GM18861 (cell line): Measurements from ENCODE around the gene FHIP2A.
"Not testable (repeated sequence)": the region's sequence is repeated elsewhere in the genome, so short reads cannot be mapped to it uniquely, and the experiment has no call there.

ENCODE experiments used
- ATAC-seq: cut with Tn5 transposase; IDR thresholded peaks from one replicate; pipeline ENCODE4 v1.9.1; 2021; ENCODE audit not compliant: unreplicated experiment

The FHIP2A gene, protein sequence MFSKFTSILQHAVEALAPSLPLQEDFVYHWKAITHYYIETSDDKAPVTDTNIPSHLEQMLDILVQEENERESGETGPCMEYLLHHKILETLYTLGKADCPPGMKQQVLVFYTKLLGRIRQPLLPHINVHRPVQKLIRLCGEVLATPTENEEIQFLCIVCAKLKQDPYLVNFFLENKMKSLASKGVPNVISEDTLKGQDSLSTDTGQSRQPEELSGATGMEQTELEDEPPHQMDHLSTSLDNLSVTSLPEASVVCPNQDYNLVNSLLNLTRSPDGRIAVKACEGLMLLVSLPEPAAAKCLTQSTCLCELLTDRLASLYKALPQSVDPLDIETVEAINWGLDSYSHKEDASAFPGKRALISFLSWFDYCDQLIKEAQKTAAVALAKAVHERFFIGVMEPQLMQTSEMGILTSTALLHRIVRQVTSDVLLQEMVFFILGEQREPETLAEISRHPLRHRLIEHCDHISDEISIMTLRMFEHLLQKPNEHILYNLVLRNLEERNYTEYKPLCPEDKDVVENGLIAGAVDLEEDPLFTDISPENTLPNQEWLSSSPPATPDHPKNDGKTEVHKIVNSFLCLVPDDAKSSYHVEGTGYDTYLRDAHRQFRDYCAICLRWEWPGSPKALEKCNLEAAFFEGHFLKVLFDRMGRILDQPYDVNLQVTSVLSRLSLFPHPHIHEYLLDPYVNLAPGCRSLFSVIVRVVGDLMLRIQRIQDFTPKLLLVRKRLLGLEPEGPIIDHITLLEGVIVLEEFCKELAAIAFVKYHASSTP

DNA sequence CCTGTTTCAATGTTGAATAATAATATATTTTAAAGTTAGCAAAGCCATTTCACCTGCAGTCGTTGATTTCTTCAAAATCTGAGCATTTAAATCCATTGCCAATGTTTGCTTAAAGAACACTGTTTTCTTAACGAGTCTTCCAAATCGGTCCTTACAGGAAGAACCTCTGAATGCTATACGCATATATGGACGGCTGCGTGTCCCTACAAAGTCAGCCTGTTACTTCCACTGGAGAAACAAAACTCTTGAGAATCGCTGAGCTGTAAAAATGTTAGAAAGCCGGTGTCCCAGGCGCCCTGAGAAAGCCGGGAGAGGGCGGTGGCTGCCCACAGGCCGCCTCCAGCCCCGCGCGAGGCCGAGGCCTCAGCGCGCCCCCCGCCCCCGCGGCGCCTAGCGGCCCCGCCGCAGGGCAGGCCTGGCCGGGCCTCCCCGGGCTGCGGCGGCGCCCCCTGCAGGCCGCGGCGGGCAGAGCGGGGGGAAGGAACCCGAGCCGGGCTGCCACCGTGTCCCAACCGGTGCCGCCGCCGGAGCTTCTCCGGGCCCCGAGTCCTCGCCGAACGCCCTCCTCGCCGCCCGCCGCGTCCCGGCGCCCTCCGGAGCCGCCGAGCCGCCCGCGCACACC is at the start of gene FHIP2A:
TSS of gene FHIP2A (plus strand) at position 488 of the 622 bp plus-strand sequence. CDS start 299 bp downstream, outside the sequence.
- ATAC-seq: peak; percentile 66

DNA sequence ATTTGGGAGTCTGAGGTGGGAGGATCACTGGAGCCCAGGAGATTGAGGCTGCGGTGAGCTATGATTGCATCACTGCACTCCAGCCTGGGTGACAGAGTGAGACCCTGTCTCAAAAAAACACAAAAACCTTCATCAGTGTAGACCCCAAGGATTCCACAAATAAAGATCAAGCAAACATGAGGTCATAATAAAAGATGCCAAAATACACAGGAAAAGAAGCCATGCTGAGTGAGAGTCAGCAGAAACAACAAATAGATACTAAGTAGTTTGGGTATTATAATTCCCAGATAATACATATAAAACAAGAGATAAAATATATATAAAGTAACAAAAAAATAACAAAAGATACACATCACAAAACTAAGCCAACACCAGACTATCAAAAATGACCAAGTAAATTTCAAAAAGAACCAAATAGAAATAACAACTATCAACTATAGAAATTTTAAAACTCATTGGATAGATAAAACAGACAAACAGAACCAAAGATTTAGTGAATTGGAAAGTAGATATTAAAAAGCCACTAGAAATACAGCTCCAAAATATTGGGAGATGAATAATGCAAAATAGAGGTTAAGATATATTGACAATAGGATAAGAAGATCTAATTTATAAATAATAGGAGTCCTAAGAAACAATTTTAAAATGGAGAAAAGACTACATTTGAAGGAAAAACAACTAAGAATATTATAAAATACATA is 48.9 kb upstream of the FHIP2A start:
- no peak for ATAC-seq

DNA sequence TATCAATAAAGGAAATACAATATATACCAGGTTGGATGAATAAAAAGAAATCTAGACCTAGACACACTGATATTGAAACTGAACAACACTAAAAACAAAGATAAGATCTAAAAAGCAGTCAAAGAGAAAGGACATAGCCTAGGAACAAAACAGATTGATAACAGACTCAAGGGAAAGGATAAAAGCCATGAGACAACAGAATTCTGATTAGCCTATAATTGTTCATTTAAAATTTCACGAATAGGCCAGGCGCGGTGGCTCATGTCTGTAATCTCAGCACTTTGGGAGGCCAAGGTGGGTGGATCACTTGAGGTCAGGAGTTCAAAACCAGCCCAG is 48.4 kb upstream of the FHIP2A start:
- ATAC-seq: no peak

DNA sequence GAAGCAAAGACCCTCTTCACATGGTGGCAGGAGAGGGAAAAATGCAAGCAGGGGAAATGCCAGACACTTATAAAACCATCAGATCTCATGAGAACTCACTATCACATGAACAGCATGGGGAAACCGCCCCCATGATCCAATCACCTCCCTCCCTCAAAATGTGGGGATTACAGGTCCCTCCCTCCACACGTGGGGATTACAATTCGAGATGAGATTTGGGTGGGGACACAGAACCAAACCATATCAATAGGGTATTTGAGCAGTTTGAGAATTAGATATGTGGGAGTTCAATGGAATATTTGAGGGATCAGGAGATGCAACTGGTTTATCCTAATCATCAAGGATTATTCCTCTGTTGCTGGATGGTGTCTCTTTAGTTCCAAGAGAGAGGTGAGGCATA is 46.5 kb upstream of the FHIP2A start:
- ATAC-seq: not testable (repeated sequence)

DNA sequence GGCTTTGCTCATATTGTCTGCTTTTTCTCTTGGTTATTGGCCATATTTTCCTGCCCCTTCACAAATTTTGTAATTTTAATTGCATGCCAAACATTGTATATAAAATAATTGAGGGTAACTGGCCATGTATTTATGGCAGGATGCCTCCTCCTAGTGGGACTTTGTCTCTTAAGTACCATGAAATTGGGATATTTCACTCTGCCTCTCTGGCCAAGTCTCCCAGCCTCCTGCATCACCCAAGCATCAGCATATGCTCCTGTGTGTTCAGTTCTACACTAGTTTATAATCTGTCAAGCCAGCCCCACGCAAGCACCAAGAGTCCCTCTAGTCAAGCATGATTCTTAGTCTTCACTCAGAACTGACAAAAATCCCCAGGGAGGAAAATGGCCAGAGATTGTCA is 44.2 kb upstream of the FHIP2A start:
- no peak for ATAC-seq

DNA sequence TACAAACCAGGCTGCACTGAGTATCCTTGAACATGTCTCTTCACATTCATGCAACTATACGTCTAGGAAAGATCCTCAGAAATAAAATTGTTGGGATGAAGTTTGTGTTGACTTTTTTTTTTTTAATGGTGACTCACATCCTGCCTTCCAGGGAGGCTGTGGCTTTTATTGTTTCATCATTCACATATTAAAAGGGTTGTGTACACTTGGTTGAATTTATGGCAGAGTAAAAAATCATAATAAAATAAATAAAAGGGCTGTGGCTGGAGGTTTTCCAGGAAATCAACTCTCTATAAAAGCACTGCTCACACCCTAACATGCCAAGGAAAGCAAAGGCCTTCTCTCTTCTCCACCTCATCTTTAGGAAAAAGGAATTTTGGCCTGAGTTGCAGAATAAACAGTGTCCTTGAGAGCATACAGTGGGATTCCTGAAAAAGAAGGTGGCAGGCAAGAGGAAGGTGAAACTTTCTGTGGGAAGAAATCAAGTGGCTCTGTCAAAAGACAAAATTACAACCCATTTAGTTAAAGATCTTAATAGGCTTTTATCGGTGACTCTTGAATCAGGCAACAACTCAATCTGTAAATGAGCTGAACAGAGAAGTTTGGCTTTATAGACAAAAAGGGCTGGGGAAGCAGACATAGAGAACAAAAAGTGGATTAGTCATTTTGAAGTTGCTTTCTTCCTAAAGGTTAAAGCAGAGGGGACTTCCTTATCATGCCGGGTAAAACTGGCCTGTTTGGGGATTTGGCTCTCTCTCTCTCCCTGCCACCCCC is 41.6 kb upstream of the FHIP2A start:
- no peak for ATAC-seq

DNA sequence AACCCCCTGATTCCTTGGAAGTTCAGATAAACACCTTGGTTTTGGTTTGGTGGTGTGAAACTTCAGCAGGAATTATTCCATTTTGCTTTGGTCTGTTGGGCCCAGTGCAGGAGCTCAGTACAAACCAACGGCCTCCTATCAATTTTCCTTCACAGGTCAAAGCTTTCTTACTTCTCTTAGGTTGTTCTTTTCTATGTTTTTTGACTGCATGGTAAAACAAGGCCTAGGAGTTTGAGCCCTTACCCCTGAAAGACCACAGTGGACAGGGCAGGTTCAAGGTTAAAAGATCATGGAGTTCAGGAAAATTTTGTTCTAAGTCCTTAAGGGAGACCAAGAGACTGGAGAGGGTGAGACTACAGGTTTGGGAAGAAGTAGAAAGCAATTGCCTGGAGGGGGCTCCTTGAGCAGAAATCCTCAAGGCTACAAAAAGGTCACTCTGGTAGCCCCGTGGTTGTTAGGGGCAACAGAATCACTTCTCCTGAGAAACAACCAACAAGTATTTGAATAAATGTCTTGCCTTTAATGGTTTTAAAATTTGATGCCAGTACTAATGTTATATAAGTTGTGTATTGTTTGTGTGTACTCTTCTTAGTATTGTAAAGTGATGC is 40.9 kb upstream of the FHIP2A start:
- ATAC-seq: no peak

DNA sequence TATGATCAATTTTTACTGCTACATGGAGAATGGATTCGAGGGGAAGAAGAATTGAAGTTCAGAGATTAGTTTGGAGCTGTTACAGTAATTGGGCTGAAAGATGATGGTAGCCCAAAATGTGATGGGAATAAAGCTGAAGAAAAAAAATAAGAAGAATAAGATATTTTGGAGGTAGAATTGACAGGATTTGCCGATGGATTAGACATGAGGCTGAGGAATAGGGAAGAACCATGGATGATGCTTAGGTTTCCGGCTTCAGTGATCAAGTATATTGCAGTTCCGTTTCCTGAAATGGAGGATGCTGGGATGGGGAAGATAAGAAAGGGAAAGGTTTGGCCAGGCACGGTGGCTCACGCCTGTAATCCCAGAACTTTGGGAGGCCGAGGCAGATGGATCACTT is 38.9 kb upstream of the FHIP2A start:
- no peak for ATAC-seq

DNA sequence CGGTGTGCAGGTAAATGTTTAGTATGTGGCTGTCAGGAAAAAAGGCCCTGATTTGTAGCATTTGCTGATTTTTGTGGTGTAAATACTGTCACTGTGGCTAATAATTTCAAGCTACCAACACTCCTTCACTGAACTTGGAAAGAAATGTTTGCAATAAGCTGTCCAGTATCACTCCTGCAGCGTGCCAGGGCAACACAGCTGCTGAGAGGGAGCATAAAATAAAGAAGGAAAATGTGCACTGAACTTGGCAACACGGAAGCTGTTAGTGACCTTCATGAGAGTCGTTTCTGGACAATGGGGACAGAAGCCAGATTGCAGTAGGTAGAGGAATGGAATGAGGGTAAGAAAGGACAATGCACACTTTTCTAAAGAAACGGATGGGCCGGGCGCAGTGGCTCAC is 37.9 kb upstream of the FHIP2A start:
- ATAC-seq: no peak

DNA sequence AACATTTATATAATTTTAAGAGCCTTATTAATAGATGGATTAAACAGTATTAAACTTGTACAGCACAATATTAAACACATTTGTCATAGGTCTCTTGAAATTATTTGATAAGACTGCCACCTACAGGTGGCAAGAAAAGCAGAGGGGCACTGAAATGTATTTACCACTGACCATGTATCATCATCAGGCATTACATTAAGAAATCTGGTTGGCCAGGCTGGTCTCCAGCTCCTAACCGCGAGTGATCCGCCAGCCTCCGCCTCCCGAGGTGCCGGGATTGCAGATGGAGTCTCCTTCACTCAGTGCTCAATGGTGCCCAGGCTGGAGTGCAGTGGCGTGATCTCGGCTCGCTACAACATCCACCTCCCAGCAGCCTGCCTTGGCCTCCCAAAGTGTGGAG is 35.1 kb upstream of the FHIP2A start:
- not testable (repeated sequence) for ATAC-seq

DNA sequence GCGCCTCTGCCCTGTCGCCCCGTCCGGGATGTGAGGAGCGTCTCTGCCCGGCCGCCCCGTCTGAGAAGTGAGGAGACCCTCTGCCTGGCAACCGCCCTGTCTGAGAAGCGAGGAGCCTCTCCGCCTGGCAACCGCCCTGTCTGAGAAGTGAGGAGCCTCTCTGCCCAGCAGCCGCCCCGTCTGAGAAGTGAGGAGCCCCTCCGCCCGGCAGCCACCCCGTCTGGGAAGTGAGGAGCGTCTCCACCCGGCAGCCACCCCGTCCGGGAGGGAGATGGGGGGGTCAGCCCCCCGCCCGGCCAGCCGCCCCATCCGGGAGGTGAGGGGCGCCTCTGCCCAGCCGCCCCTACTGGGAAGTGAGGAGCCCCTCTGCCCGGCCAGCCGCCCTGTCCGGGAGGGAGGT is 34.4 kb upstream of the FHIP2A start:
- not testable (repeated sequence) for ATAC-seq

DNA sequence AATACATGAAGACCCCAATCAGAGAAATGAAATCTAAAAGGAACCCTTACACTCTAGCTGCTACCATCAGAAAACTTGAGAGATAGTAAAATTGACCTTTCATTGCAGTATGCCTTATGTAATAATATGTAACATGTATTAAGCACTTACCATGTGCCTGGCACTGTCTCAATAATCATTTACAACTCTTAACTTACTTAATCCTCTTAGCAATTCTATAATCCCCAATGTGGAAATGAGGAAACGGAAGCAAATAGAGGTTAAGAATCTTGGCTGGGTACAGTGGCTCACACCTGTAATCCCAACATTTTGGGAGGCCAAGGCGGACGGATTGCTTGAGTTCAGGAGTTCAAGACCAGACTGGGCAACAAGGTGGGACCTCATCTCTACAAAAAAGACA is 29.8 kb upstream of the FHIP2A start:
- no peak for ATAC-seq

DNA sequence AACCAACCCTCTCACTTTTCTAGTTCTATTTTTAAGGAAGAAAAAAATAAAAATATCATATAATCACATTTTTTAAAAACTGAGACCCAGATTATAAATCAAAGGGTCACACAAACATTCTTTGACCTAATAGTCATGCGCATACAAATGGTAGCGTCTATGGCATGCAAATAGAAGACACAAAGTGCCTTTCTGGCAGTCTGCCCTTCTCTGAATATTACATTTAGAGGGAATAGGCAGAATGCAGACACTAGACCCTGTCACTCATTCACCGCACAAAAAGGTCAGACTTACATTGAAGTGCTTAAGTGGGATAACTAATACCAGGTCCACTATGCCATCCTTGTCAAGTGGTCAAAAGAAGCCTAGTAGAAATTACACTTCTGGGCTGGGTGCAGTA is 26.5 kb upstream of the FHIP2A start:
- ATAC-seq: no peak

DNA sequence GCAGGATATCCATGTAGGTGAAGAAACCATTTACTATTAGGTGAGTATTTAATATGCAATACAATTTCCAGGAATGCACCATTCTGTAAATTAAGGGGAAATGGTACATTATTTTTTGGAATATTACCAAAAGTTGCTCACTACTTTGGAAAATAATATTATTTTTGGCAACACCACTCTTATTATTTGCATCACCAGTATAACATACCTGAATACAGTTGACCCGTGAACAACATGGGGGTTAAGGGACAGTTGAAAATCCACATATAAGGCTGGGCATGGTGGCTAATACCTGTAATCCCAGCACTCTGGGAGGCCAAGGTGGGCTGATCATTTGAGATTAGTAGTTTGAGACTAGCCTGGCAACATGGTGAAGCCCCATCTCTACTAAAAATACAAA is 21.2 kb upstream of the FHIP2A start:
- ATAC-seq: no peak

DNA sequence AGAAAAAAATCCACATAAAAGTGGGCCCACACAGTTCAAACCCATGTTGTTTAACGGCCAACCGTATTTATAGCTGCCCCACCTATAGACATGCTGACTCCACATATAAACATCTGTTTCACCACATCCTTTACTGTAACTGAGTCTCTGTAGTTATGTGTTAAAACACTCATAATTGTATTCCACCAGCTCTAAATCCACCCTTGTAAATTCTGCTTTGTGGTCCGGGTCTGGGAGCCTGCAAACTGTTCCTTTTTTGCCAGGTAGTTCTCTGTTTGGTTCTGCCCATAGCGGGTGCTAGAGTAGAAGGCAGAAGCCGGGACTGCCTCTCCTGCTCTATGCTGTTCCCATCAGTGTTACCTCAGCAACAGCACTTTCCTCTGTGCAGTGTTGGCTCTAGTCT is 20.2 kb upstream of the FHIP2A start:
- ATAC-seq: no peak

DNA sequence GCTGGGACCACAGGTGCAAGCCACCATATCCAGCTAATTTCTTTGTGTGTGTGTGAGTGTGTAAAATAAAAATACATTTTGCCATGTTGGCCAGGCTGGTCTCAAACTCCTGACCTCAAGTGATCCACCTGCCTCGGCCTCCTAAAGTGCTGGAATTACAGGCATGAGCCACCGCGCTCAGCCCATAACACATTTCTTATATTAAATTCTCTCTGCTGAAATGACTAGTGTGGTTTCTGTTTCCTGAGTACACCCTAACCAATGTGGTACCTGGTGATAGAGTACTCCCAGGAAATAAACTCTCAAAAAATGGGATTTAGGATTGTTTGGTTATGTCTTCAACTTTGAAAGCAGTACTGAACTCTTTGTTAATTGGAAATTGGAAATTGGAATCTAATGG is 19.4 kb upstream of the FHIP2A start:
- no peak for ATAC-seq

DNA sequence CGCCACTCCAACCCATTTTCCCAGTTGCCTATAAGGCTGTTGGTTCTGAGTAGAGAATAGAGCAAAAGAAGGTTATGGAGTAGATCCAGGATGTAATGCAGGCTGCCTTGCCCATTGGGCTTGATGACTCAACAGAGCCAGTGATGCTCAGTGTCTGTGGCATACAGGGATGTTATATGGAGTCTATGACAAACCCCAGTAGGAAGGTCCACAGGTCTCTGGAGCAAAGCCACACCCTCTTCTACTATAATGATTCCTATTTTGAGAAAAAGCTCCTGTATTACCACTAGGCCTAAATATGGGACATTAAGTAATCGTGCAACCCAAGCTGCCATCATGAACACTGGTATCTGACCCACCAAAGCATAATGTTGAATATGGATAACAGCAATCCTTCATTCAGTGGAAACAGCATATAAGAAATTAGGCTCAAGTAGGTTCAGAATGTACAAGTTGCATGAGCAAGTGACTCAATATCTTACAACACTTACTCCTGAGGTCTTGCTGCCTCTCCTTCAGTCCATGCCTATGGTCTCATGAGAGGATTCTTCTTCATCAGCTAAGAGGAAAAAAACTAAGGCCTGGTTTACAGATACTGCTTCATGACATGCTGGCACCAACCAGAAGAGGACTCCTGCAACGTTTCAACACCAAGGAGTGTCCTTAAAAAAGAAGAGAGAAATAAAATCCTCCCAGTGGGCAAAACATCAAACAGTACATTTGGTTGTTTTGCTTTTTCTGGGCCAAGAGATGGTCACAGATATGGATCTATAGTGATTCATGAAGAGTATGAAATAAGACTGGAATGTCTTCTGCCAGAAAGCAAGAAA is 14.8 kb upstream of the FHIP2A start:
- ATAC-seq: no peak

DNA sequence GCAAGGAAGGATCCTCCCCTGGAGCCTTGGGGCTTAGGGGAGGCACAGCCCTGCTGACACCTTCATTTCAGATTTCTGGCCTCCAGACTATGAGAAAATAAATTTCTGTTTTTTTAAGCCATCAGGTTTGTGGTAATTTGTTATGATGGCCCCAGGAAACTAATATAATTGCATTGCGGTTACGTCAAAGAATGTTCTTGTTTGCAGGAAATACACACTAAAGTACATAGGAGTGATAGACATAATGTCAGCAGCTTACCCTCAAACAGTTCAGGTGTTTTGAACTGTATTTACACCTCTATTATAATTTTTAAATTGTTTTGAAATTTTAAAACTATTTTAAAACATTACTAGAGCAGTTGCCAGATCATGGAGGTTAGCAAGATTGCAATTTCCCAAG is 12.6 kb upstream of the FHIP2A start:
- ATAC-seq: no peak

DNA sequence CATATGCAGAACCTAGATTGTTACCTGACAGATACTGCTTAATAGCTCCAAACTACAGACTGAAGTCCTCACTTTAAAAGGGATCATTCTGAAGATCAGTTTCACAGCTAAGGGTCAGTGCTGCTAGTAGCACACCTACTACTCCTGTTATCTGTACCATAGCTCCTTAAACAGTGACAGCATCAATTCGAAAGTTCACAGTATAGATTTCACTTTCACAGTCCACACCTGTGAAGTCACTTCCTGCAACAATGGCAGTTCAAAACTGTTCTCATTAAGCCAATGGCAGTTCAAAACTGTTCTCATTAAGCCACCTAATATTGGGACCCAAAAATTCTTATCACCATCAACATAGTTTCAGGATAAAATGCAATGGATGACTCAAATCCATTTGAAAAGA is 10.7 kb upstream of the FHIP2A start:
- peak; percentile 100 for ATAC-seq
